OCI-LY7 (cell line): ENCODE results near the gene APBB2. TPM values are rescaled to one million over a fixed set of nuclear protein-coding genes. Genes with fewer than 3 reads are reported as not detected.

ENCODE experiments used
- BruUV-seq: library from RNA; stranded (reverse); fragments of 400-500 nt; replicated peaks from 2 replicates; lab custom pipeline; 2021; lab: Mats Ljungman, UMichigan
- CTCF ChIA-PET: fragments of 300-600 bp; sonication (Branson Sonifier 250); formaldehyde crosslinking; loops from one replicate; lab custom pipeline; 2022; ENCODE audit warnings: antibody characterized with exemption; ENCODE audit not compliant: unreplicated experiment; lab: Charles Lee
- POLR2A ChIA-PET: fragments of 300-600 bp; sonication (Branson Sonifier 250); formaldehyde crosslinking; loops from one replicate; lab custom pipeline; 2022; ENCODE audit warnings: antibody characterized with exemption; lab: Charles Lee
- DNase-seq: peaks from one replicate; pipeline ENCODE4 v3.0.0-alpha.2; 2015; ENCODE audit warnings: low spot score
- H2AFZ ChIP-seq: fragments of 200-600 bp; sonication (generic), shearing (Covaris generic); 2 replicates; pipeline ENCODE4 v1.6.1; 2014; ENCODE audit warnings: mild to moderate bottlenecking, antibody characterized with exemption, low read length, moderate library complexity
- H3K27ac ChIP-seq: fragments of 200-600 bp; sonication (generic); 2 replicates; pipeline ENCODE4 v1.5.1; 2014; ENCODE audit warnings: mixed run types, low read depth, mild to moderate bottlenecking, moderate library complexity, low read length, inconsistent platforms; ENCODE audit not compliant: poor library complexity, severe bottlenecking
- H3K36me3 ChIP-seq: fragments of 200-600 bp; sonication (generic); 2 replicates; pipeline ENCODE4 v1.6.1; 2014; ENCODE audit warnings: mild to moderate bottlenecking, antibody characterized with exemption, low read length, moderate library complexity, mixed read lengths; ENCODE audit not compliant: insufficient read depth
- H3K4me1 ChIP-seq: fragments of 200-600 bp; sonication (generic); 2 replicates; pipeline ENCODE4 v1.5.1; 2014; ENCODE audit warnings: mild to moderate bottlenecking, low read length; ENCODE audit not compliant: insufficient read depth, poor library complexity, severe bottlenecking
- H3K4me2 ChIP-seq: fragments of 200-600 bp; sonication (generic); 2 replicates; pipeline ENCODE4 v1.6.1; 2014; ENCODE audit warnings: mild to moderate bottlenecking, low read length
- H3K4me3 ChIP-seq: fragments of 200-600 bp; sonication (generic); 2 replicates; pipeline ENCODE4 v1.5.1; 2014; ENCODE audit warnings: mild to moderate bottlenecking, low read depth, low read length; ENCODE audit not compliant: poor library complexity, severe bottlenecking
- H3K79me2 ChIP-seq: fragments of 200-600 bp; sonication (generic); 2 replicates; pipeline ENCODE4 v1.6.1; 2016; ENCODE audit warnings: low read depth, mild to moderate bottlenecking, low read length, moderate library complexity, mixed read lengths; ENCODE audit not compliant: insufficient read depth
- H3K9me2 ChIP-seq: fragments of 200-600 bp; sonication (generic); 2 replicates; pipeline ENCODE4 v1.6.1; 2016; ENCODE audit warnings: mild to moderate bottlenecking, low read length, mixed read lengths; ENCODE audit not compliant: insufficient read depth
- H3K9me3 ChIP-seq: fragments of 200-600 bp; sonication (generic); 2 replicates; pipeline ENCODE4 v1.6.1; 2014; ENCODE audit warnings: mild to moderate bottlenecking, mixed run types, low read length, mixed read lengths
- H4K20me1 ChIP-seq: fragments of 200-600 bp; sonication (generic); 2 replicates; pipeline ENCODE4 v1.6.1; 2014; ENCODE audit warnings: mild to moderate bottlenecking, antibody characterized with exemption, low read length, moderate library complexity, mixed read lengths; ENCODE audit not compliant: insufficient read depth
- CTCF ChIP-seq: fragments of 200-600 bp; sonication (generic); conservative IDR thresholded peaks from 2 replicates; pipeline ENCODE4 v1.5.1; 2014; ENCODE audit warnings: mild to moderate bottlenecking, antibody characterized with exemption, low read length, moderate library complexity, mixed read lengths
- EZH2phosphoT487 ChIP-seq: fragments of 200-600 bp; sonication (generic); IDR thresholded peaks from 2 replicates; pipeline ENCODE4 v1.6.1; 2018; ENCODE audit warnings: low read depth, borderline replicate concordance, mild to moderate bottlenecking, mixed run types, antibody characterized with exemption, low read length, moderate library complexity, mixed read lengths
- intact Hi-C: fragments of 100-400 bp; cut with micrococcal nuclease; formaldehyde crosslinking; loops from one replicate; pipeline ENCODE4 v1.10.0; 2022; ENCODE audit not compliant: unreplicated experiment
- total RNA-seq, 2 experiments: library from RNA; depleted of rRNA in 1 of 2; stranded (reverse); fragments of >200 nt in 1 of 2; shearing (Covaris generic) in 1 of 2; gene quantifications; 2 replicates each; pipeline ENCODE4 v1.2.3, GENCODE V29; 2014 to 2022

APBB2 gene
- total RNA-seq, 2 experiments from 2014 or later, result 66.4 to 88.5 TPM

DNA sequence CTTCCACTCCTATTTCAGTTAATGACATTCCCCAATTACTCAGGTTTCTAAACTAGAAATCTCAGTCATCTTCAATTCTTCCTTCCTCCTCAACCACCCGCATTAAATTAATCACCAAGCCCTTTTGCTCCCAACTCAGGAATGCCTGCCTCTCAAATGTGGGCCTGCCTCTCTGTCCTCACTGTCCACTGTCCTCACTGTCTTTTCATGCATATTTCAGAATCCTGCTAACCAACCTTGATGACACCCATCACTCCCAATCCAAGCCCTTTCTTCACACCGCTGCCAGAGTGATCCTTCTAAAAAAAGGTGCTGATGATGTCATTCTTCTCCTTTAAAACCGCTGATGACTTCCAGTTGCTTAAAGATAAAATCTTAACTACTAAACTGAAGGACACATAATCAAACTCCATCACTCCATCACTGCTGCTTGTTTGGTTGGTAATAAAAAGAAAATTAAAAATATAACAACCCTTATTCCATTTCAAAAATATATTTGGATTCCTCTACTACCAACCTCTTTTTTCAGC, 5.1 kb upstream of the APBB2 start:
- ChIA-PET POLR2A (interaction anchor here (1.1 to 2.0 kb wide), 4 partner anchors 14 to 294 kb away, joined by 4 to 7 read pairs (median 5); partner anchors contain the start of gene UCHL1), CTCF (interaction anchor here (0.9 kb wide), 1 partner anchor 295 kb away, joined by 3 read pairs; no protein-coding TSS in a partner anchor)
- H3K9me3 ChIP-seq, result no peaks in the 10 kb centered on the region
- intact Hi-C loops, result loop anchor here (10.0 kb wide), 1 partner anchor 115 kb away; no protein-coding TSS in a partner anchor
- H3K4me1 ChIP-seq, result peaks cover 24% of the 10 kb centered on the region
- H3K4me3 ChIP-seq, result no peak overlapping the region
- H3K9me2 ChIP-seq, result no peaks in the 10 kb centered on the region
- no peak for TF ChIP-seq CTCF
- DNase-seq, result no peak
- no peaks in the 10 kb centered on the region for H4K20me1 ChIP-seq
- no TSS peak for BruUV-seq
- H3K79me2 ChIP-seq, result no peaks in the 10 kb centered on the region
- no peak overlapping the region for H3K27ac ChIP-seq
- no peak overlapping the region for H3K4me2 ChIP-seq
- no peaks in the 10 kb centered on the region for H3K36me3 ChIP-seq
- H2AFZ ChIP-seq, result no peak overlapping the region

GRCh38 chr4:41218703-41219102, 4.4 kb upstream of the APBB2 start:
- no peak for TF ChIP-seq EZH2phosphoT487
- TF ChIP-seq CTCF, result no peak
- Histone ChIP-seq H3K4me2 (no peak overlapping the region), H3K36me3 (no peaks in the 10 kb centered on the region), H3K4me1 (peaks cover 24% of the 10 kb centered on the region), H3K27ac (no peak overlapping the region), H3K9me2 (no peaks in the 10 kb centered on the region), H3K79me2 (peaks cover 3% of the 10 kb centered on the region; the same call in 1 of the 2 replicates), H2AFZ (no peak overlapping the region), H3K9me3 (no peaks in the 10 kb centered on the region), H4K20me1 (no peaks in the 10 kb centered on the region; the same call in 1 of the 2 replicates), H3K4me3 (no peak overlapping the region)
- intact Hi-C loops, result loop anchor here (10.0 kb wide), 1 partner anchor 114 kb away; no protein-coding TSS in a partner anchor
- DNase-seq, result no peak
- POLR2A ChIA-PET, result interaction anchor here (0.6 to 2.0 kb wide), 7 partner anchors 13 to 689 kb away, joined by 4 to 7 read pairs (median 4); partner anchors contain the start of gene UCHL1
- no TSS peak for BruUV-seq
- CTCF ChIA-PET, result interaction anchor here (0.5 kb wide), 1 partner anchor 16 kb away, joined by 3 read pairs; no protein-coding TSS in a partner anchor

GRCh38 chr4:41217374-41217773, 3.0 kb upstream of the APBB2 start:
- Histone ChIP-seq H3K9me3 (no peaks in the 10 kb centered on the region), H3K9me2 (no peaks in the 10 kb centered on the region), H4K20me1 (peaks cover 10% of the 10 kb centered on the region; the same call in 1 of the 2 replicates), H3K4me2 (peak overlapping the region; percentile 79), H3K79me2 (peaks cover 16% of the 10 kb centered on the region; the same call in 1 of the 2 replicates), H2AFZ (peak overlapping the region; percentile 99; the same call in 1 of the 2 replicates), H3K4me1 (peaks cover 31% of the 10 kb centered on the region), H3K36me3 (no peaks in the 10 kb centered on the region), H3K4me3 (no peak overlapping the region), H3K27ac (no peak overlapping the region)
- no peak for DNase-seq
- ChIA-PET POLR2A (interaction anchor here (0.9 to 2.0 kb wide), 5 partner anchors 12 to 258 kb away, joined by 3 to 5 read pairs (median 4); partner anchors contain the start of gene UCHL1), CTCF (interaction anchor here (0.6 kb wide), 1 partner anchor 143 kb away, joined by 3 read pairs; no protein-coding TSS in a partner anchor)
- no peak for TF ChIP-seq EZH2phosphoT487
- no peak for TF ChIP-seq CTCF
- BruUV-seq, result no TSS peak
- intact Hi-C loops, result loop anchor here (10.0 kb wide), 1 partner anchor 113 kb away; no protein-coding TSS in a partner anchor
